Inflammatory macrophage treated with lipopolysaccharide for 1 hour (primary cell): ENCODE measurements around the gene PRKCQ.

Experiments used
- DNase-seq, 2 donors: peaks; one replicate each; pipeline ENCODE4 v3.0.0-alpha.2; 2020 to 2022

PRKCQ gene

GRCh38 chr10:6518791-6519429 lies 61.2 kb downstream of the PRKCQ start:
- no peak for DNase-seq

- DNase-seq = no peak
Observed at GRCh38 chr10:6516929-6517284, 63.2 kb downstream of the PRKCQ start.

- DNase-seq = no peak
Observed at GRCh38 chr10:6516281-6516928, 63.7 kb downstream of the PRKCQ start.

- DNase-seq = peak; percentile 37 to 55
Observed at GRCh38 chr10:6514844-6515780, 65.0 kb downstream of the PRKCQ start.

DNA sequence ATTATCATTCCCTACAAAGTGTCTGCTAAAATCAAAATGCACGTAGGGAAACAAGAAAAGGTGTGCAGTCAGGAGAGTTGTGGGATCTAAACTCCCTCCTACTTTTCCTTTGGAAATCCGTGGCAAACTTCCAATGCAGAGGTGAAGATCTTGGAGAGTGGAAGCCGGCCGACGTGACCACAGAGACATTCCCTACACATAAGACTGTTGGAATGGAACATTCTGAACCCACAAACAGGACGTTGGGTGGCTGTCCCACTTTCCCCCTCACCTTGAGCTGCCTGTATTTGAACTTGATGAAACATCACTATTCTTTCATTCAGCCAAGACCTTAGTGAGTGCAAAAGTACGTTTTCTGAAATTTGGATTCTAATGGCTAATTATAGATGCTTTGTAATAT lies 65.9 kb downstream of the PRKCQ start:
- no peak for DNase-seq

GRCh38 chr10:6513476-6513875 lies 66.6 kb downstream of the PRKCQ start:
- no peak for DNase-seq

DNA sequence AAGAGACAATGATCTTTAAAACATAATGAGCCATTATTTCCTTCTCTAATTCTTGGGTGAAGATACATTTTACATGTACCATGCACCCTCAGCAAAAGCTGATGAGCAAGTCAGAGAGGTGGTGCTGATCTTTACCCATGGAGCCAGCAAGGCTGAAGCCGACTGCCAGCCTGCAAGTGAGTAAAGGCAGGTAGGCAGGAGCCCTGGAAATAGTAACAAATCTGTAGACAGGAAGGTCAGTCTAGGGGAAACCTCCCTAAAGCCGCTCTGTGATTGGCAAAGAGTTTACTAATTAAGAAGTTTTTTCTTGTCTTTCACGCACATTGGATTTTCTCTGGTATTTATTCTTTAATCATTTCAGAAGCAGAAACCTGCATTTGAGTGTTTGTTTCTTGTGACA lies 67.9 kb downstream of the PRKCQ start:
- DNase-seq = no peak

GRCh38 chr10:6511347-6511746 lies 68.7 kb downstream of the PRKCQ start:
- no peak for DNase-seq

DNA sequence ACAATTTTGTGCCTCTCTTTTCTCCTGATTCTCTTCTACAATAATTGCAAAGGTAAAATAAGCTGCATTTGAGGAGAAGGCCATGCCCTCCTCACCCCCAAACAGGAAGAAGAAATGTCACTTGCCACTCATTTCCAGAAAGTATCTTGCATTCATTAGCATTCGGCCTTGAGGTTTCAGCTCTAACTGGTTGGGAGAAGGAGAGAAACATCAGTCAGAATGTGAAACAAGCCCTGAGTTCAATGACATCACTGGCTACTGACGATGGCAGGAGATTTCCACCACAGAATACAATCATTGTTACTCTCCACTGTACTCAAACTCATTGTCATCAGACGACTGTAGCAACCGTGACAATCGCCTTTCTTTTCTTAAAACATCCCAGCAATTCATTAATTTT lies 72.8 kb downstream of the PRKCQ start:
- DNase-seq = no peak

DNA sequence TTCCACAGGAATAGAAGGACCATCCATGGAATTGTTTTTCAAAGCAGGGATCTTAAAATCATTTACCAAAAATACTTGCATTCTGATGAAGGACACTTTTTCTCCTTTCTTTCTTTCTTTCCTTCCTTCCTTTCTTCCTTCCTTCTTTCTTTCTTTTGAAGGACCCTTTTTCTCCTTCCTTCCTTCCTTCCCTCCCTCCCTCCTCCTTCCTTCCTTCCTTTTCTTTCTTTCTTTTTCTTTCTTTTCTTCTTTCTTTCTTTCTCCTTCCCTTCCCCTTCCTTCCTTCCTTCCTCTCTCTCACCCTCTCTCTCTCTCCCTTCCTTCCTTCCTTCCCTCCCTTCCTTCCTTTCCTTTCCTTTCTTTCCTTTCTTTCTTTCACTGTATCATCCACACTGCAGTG lies 74.8 kb downstream of the PRKCQ start:
- no peak for DNase-seq

GRCh38 chr10:6504296-6504695 lies 75.8 kb downstream of the PRKCQ start:
- no peak for DNase-seq

GRCh38 chr10:6503171-6503570 lies 76.9 kb downstream of the PRKCQ start:
- no peak for DNase-seq

- DNase-seq = no peak
Observed at GRCh38 chr10:6501931-6502330, 78.1 kb downstream of the PRKCQ start.

GRCh38 chr10:6499974-6500373 lies 80.1 kb downstream of the PRKCQ start:
- DNase-seq = no peak

DNA sequence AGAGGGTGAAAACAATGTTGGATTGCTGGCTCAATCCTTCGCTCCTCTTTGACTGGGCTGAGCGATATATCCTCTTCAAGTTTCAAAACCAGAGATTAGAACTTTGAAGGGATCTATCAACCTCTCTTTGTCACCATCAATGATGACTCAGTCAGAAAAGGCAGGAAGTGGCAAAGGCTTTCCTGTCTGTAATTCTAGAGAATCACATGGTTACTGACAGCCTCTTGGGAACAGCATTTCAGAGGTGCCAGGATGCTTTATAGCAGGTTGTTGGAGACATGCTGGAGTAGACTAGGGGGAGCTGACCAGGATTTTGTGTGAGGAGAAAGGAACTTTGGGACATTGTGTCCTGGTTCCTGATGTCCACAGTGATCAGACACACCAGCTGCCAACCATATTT lies 81.3 kb downstream of the PRKCQ start:
- peak; percentile 38 to 44 for DNase-seq

GRCh38 chr10:6497620-6498019 lies 82.5 kb downstream of the PRKCQ start:
- DNase-seq = no peak

GRCh38 chr10:6494936-6495592 lies 85.0 kb downstream of the PRKCQ start:
- DNase-seq = no peak

- no peak for DNase-seq
Observed at GRCh38 chr10:6494442-6494819, 85.6 kb downstream of the PRKCQ start.

DNA sequence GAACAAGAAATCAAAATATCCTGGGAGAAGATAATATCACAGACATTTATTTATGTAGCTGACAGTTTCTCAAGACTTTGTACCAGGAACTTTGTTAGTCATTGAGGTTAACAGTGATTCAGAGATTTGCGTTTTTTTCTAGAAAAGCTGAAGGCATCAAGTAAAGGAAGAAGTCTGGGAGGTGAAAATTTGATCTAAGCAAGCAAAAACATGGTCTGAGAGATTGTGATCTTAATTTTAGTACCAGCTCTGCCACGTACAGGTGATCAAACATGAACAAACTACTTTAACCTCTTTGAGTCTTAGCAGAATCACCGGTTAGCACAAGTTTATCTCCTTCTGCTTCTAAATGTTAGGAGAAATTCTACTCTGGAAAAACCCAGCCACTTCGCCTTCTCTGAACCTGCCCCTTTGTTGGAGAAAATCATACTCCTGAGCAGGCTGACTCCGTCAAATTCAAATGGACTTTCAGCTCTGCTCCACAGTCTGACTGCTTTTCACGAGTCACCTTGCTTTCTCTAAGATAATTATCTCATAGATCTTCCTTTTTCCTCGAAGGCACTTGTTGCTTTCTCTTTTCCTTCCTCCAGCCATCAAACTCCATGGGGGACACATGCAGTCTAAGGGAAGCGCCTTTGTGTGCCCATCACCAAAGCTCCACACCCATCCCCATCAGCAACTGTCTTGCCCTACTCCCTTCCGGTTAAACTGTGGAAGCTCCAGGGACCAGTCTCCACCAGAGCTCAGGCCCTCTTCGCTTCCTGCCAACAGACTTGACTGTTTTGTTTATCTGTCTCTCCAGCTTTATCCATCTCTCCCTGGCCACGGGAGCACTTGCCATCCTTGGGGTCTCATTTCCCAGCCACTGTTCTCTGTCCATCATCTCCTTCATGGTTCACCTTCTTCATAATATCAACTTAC lies 86.3 kb downstream of the PRKCQ start:
- DNase-seq = peak; percentile 39 to 52

DNA sequence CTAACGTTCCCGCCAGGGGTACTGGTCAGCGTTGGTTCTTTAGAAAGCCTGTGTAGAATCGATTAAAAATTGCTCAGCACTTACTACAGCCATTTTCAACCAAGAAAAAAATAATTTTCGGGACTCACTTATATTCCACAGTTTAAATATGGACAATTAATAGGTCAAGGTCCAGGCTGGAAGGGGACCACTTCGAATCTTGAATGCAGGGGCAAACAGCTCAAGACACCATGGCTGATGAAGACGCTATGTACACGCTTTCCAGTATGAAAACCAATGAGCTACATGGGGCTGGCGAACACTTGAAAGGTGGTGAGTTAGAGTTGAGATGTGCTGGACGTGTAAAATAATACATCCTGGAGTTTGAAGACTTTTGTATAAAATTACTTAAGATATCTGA lies 87.2 kb downstream of the PRKCQ start:
- no peak for DNase-seq

GRCh38 chr10:6491841-6492609 lies 88.1 kb downstream of the PRKCQ start:
- no peak for DNase-seq
